GM12864 (cell line): ENCODE measurements around the gene MYT1.

Source experiments
- DNase-seq: peaks from one replicate; pipeline ENCODE4 v3.0.0-alpha.2; 2011; ENCODE audit warnings: low read depth
- H3K4me3 ChIP-seq: 2 replicates; pipeline ENCODE4 v1.5.1; 2011; ENCODE audit warnings: mild to moderate bottlenecking, low read depth, low read length, control low read depth
- TF ChIP-seq, protein P1 (sequence below): IDR thresholded peaks from 2 replicates; pipeline ENCODE4 v1.5.1; 2011; ENCODE audit warnings: low read depth, mild to moderate bottlenecking, moderate library complexity, low read length, control low read depth, inconsistent platforms; ENCODE audit errors: missing control alignments

The MYT1 gene

DNA sequence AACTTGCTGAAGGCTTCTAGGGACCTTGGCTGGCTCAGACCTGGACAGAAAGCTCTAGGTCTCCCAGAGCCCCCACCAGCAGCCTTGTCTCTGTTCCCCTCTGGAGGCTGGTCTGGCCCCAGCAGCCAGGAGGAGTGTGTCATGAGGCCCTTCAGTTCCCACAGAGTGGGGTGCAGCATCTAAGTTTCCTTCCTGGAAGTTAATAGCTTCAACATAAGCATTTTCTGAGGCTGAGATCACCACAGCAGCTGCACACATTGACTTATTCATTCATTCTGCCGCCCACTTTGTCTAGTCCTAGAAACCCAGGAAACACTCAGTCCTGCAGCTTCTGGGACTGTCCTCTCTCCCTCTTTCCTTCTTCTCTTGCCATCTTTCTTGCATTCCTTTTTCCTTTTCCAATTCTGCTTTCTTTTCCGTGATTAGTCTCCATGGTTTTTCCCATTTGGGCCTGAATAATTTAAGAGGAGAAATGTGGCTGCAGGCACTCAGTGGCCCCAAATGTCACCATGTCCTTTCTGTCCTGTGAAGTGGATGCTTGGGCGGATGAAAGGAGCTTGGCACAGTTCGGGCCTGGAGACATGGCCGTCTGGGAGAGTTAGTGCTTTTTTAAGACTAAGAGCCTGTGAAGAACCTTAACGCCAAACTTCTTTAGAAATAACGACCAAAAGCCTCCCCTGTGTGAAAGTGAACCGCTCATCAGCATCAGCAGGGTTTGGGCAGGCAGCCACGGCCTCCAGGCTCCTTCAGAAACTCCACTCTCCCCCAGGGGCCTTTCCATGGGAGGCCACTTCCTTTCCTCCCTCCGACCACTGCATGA lies 60.3 kb downstream of the MYT1 start:
- no peak overlapping the region for H3K4me3 ChIP-seq
- DNase-seq: no peak
- TF ChIP-seq, protein P1, sequence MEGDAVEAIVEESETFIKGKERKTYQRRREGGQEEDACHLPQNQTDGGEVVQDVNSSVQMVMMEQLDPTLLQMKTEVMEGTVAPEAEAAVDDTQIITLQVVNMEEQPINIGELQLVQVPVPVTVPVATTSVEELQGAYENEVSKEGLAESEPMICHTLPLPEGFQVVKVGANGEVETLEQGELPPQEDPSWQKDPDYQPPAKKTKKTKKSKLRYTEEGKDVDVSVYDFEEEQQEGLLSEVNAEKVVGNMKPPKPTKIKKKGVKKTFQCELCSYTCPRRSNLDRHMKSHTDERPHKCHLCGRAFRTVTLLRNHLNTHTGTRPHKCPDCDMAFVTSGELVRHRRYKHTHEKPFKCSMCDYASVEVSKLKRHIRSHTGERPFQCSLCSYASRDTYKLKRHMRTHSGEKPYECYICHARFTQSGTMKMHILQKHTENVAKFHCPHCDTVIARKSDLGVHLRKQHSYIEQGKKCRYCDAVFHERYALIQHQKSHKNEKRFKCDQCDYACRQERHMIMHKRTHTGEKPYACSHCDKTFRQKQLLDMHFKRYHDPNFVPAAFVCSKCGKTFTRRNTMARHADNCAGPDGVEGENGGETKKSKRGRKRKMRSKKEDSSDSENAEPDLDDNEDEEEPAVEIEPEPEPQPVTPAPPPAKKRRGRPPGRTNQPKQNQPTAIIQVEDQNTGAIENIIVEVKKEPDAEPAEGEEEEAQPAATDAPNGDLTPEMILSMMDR: no peak

DNA sequence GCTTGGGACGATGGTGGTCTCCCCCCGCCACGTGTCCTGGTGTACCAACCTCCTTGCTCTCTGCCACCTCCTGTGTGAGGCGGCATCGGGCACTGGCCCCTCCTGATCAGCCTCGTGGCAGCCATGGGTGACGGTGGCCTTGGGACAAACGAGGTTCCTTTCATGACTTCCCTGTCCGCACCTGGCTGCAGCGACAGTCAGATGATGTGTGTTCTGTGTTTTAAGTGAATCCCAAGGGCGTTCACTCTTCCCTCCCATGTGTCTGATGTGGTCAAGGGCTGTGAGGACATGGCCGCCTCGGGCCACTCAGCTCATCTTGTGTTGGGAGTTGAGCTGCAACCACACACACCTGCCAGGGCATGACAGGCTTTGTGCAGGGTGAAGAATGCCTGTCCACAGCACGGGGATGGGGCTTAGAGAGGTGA lies 60.9 kb downstream of the MYT1 start:
- TF ChIP-seq, protein P1: no peak
- no peak for DNase-seq
- no peak overlapping the region for H3K4me3 ChIP-seq

DNA sequence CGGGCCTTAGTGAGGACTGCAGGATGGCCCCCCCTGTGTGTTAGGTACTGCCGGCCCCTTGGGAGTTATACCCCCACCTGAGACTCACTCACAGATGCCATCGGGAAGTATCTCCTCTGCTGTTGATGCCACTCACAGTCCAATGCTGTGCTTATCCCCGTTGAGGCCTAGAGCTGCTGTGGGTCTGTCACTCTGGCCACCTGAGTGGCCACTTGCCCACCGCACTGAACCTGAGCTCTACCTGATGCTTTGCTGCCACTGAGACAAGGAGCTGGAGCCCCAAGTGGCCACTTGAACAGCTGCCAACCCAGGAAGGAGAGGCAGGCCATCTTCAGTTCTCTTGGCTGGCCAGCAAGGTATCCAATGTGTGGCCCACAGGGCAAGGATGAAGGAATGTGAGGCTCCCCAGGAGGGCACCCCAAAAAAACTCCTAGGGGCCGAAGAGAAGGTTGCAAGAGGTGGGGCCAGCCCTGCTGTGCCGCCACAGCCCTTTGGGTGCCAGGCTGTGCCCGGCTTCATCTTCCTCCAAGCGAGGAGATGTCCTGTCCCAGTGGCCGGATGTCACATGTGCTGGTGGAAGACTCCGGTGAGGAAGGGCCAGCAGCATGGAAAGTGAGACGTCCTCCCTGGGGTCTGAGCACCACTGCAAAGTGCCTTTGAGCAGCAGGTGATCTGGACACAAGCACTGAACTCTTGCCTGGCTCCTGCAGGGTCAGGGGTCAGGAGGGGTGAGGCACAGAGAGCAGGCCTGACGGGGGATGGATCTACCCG lies 61.8 kb downstream of the MYT1 start:
- no peak overlapping the region for H3K4me3 ChIP-seq
- TF ChIP-seq, protein P1: no peak
- DNase-seq: no peak

DNA sequence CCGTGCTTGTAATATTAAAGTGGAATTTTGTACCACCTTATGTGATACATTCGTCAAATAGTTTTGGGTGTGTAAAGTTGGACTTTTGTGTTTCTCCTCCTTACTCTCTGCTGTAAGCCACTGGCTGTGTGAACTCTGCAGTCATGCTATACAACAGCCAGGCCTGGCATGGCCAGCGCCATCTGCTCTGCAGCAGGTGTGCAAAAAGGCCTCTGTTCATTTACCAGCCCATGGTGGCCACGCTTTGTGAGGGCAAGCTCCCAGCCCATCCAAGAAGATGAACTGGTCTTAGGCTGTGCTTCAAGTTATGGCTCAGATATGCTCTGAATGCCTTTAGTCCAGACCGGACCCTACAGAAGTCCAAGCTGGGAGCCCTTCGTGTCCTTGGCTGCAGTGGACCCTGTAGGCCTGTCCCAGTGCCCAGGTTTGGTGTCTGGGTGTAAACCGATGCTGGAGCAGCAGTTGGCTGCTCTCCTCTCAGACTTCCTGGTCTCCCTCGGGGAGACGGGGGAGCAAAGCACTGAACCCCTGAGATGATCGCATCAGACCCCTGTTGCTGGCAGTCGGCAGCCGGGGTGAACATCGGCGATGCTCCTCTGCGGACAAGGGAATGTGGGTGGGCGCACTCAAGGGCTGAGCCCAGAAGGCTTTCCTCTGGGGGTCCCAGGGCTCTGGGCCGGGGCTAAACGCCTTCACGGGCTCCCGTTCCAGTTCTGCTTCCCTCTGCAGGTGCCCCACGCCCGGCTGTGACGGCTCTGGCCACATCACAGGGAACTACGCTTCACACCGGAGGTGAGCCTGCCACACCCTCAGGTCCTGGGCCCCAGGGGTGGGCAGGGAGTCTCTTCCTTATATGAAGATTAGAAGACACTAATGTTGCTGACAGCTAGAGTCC lies 62.7 kb downstream of the MYT1 start:
- no peak for DNase-seq
- TF ChIP-seq, protein P1: no peak
- H3K4me3 ChIP-seq: no peak overlapping the region

DNA sequence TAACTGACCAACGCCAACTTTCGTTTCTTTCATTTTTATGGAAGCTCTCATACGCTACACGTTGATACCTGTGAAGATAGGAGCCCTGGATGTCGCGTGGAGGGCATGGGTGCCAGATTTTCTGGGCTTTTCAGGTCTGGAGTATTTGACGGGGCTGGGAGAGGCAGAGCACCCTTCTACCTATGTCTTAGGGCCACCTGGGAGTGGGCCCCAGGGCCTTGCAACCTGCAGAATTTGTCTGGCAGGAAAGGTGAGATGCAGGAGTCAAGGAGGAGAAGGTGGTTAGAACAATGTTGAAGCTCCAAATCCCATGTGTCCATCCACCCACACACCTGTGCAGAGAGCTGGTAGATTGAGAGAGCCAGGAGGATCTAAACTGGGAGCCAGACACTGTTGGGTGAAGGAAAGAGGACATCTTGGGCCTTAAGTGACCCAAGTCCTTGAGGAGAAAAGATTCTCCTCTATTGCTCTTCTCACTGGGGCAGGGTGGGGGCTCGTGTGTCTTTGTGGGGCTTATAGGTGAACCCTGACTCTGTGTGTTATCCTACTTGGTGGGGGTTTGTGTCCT lies 63.9 kb downstream of the MYT1 start:
- no peak for DNase-seq
- H3K4me3 ChIP-seq: no peak overlapping the region
- TF ChIP-seq, protein P1: no peak

DNA sequence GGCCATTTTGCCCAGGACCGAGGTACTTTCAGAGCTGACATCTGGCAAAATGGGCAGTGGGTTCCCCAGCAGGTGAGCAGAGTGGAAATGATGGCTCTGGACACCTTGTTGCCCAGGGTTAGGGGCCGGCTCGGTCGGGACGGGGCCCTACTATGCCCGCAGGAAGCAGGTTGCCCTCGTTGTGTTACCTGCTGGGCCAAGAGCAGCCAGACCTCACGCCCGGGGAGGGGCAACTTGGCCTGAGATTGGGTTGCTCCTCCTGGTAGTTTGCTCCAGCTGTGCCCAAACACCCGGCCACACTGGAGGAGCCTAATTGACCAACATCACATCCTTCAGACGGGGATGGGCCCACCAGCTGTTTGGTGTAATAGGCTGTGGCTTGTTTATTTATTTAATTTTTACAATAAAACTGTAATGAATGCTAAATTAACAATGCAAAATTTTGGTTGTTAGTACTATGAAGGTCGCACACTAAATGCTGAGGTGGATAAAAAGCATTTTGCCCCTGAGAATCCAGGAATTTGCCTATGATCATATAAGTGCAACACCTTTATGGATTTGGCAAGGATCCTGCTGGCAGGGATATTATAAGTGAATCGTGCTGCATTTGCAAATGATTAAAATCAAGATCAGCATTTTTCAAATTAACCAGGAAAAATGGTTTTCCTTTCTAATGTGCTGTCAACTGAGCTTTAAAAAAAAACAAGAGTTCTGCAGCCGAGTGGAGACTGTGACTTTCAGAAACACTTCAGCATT lies 64.7 kb downstream of the MYT1 start:
- DNase-seq: no peak
- TF ChIP-seq, protein P1: no peak

More for the DNA sequence above, 64.7 kb downstream of the MYT1 start:
- H3K4me3 ChIP-seq: no peak overlapping the region
